Measurements from ENCODE around the gene H2AZ2.

The H2AZ2 gene

DNA sequence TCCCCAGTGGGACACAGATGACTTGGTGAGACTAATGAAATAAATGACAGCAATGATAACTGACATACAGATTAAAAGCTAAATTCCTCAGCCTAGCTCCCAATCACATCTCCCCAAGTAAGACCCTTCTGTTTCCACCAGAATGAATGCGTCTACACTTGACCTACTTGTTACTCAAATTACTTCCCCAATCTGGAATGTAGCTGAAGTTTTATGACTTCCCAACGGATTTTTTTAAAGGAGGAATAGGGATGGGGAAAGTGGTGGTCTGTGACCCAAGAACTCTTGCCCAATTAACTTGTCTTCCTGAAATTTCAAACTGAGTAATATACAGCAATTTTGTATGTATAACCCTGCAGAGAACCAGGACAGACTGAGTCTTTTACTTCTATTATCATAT lies 9.1 kb downstream of the H2AZ2 start:
- H3K9ac ChIP-seq (ENCODE audit: low read length): no peak overlapping the region
- no peak for TF ChIP-seq CTCF (IDR thresholded peaks at IDR 0.05; ENCODE audit: low read length)
- no peak for TF ChIP-seq EZH2 (optimal IDR thresholded peaks at IDR 0.05; ENCODE audit: low read depth, low read length)
- no peak for TF ChIP-seq EZH2phosphoT487 (IDR thresholded peaks at IDR 0.05; ENCODE audit: low read length)
- H3K4me1 ChIP-seq (ENCODE audit: low read length): no peaks in the 10 kb centered on the region
- no peak overlapping the region for H3K4me2 ChIP-seq (ENCODE audit: low read depth, low read length)
- peaks cover 93% of the 10 kb centered on the region for H3K79me2 ChIP-seq (ENCODE audit: low read length)
- H3K9me2 ChIP-seq (replicated peaks; ENCODE audit: insufficient read depth, low read length): no peaks in the 10 kb centered on the region
- no peaks in the 10 kb centered on the region for H3F3A ChIP-seq (ENCODE audit: insufficient read depth, low read length)
- no peaks in the 10 kb centered on the region for H3K27me3 ChIP-seq (replicated peaks; ENCODE audit: insufficient read depth, low read length)
- no peak overlapping the region for H3K27ac ChIP-seq (ENCODE audit: low read length)
- no peak overlapping the region for H3K4me3 ChIP-seq (ENCODE audit: low read length)
- no peak for DNase-seq
- H3K9me3 ChIP-seq (replicated peaks; ENCODE audit: insufficient read depth, low read length): no peaks in the 10 kb centered on the region
- H3K36me3 ChIP-seq (replicated peaks; ENCODE audit: insufficient read depth, low read length): peaks cover 12% of the 10 kb centered on the region
- no peak overlapping the region for H2AFZ ChIP-seq (ENCODE audit: low read length)
- H4K20me1 ChIP-seq (ENCODE audit: insufficient read depth, low read length): 0 out of 2 replicates have a peak, but pooled peaks cover 10% of the 10 kb centered on the region

- 0 out of 2 replicates have a peak, but pooled peaks cover 4% of the 10 kb centered on the region for H3K79me2 ChIP-seq (ENCODE audit: low read length)
- no peaks in the 10 kb centered on the region for H4K20me1 ChIP-seq (ENCODE audit: insufficient read depth, low read length)
- H3K9ac ChIP-seq (ENCODE audit: low read length): no peak overlapping the region
- H3K4me1 ChIP-seq (ENCODE audit: low read length): no peaks in the 10 kb centered on the region
- no peaks in the 10 kb centered on the region for H3K9me2 ChIP-seq (replicated peaks; ENCODE audit: insufficient read depth, low read length)
- no peak overlapping the region for H2AFZ ChIP-seq (ENCODE audit: low read length)
- H3K9me3 ChIP-seq (replicated peaks; ENCODE audit: insufficient read depth, low read length): no peaks in the 10 kb centered on the region
- no peaks in the 10 kb centered on the region for H3K27me3 ChIP-seq (replicated peaks; ENCODE audit: insufficient read depth, low read length)
- H3K4me2 ChIP-seq (ENCODE audit: low read depth, low read length): no peak overlapping the region
- H3K4me3 ChIP-seq (ENCODE audit: low read length): no peak overlapping the region
- no peak overlapping the region for H3K27ac ChIP-seq (ENCODE audit: low read length)
- TF ChIP-seq CTCF (IDR thresholded peaks at IDR 0.05; ENCODE audit: low read length) (no peak), EZH2phosphoT487 (IDR thresholded peaks at IDR 0.05; ENCODE audit: low read length) (no peak), EZH2 (optimal IDR thresholded peaks at IDR 0.05; ENCODE audit: low read depth, low read length) (no peak)
- no peak for DNase-seq
- no peaks in the 10 kb centered on the region for H3F3A ChIP-seq (ENCODE audit: insufficient read depth, low read length)
- H3K36me3 ChIP-seq (replicated peaks; ENCODE audit: insufficient read depth, low read length): peaks cover 4% of the 10 kb centered on the region; the same call in 1 of the 2 replicates
These were observed 20.3 kb downstream of the H2AZ2 start for GRCh38 chr7:44827567-44827966.

DNA sequence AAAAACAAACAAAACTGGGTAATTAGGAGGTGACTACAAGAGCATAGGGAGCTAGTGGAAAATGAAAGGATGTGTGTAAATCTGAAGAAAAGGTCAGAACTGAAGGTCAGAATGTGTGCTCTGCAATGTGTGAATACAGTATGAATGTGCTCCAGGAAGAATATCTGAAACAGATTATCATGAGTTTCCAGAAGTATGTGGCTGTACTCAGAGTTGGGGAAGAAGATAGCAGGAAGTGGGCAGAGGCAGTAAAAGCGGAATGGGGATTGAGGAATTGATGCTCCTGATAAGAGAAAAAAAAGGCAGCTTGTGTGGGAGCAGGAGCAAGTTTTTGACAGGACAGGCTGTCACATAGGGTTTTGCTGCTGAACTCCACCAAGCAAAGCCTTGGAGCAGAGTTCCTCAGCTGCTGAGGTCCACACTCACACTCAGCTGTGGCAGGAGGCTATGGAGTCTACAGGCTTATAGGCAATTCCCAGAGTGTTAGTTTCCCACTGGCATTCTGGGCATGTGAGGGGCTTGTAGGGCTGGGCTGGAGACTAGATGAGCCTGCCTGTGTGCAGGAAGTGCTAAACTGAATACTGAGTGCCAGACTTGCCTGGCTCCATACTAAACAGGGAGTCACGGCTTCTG lies 22.9 kb downstream of the H2AZ2 start:
- Histone ChIP-seq H3K4me1 (ENCODE audit: low read length) (no peaks in the 10 kb centered on the region), H3K4me3 (ENCODE audit: low read length) (no peak overlapping the region), H3K9me3 (replicated peaks; ENCODE audit: insufficient read depth, low read length) (no peaks in the 10 kb centered on the region), H3F3A (ENCODE audit: insufficient read depth, low read length) (no peaks in the 10 kb centered on the region), H3K36me3 (replicated peaks; ENCODE audit: insufficient read depth, low read length) (peaks cover 4% of the 10 kb centered on the region; the same call in 1 of the 2 replicates), H4K20me1 (ENCODE audit: insufficient read depth, low read length) (no peaks in the 10 kb centered on the region), H3K9ac (ENCODE audit: low read length) (no peak overlapping the region), H2AFZ (ENCODE audit: low read length) (no peak overlapping the region), H3K9me2 (replicated peaks; ENCODE audit: insufficient read depth, low read length) (no peaks in the 10 kb centered on the region), H3K27ac (ENCODE audit: low read length) (no peak overlapping the region), H3K27me3 (replicated peaks; ENCODE audit: insufficient read depth, low read length) (no peaks in the 10 kb centered on the region), H3K79me2 (ENCODE audit: low read length) (no peaks in the 10 kb centered on the region), H3K4me2 (ENCODE audit: low read depth, low read length) (no peak overlapping the region)
- TF ChIP-seq EZH2 (optimal IDR thresholded peaks at IDR 0.05; ENCODE audit: low read depth, low read length): no peak
- no peak for TF ChIP-seq EZH2phosphoT487 (IDR thresholded peaks at IDR 0.05; ENCODE audit: low read length)
- no peak for TF ChIP-seq CTCF (IDR thresholded peaks at IDR 0.05; ENCODE audit: low read length)
- DNase-seq: no peak
